ENCODE measurements around the gene CXCL16.
"Not testable (repeated sequence)": the region's sequence is repeated elsewhere in the genome, so short reads cannot be mapped to it uniquely, and the experiment has no call there.

CXCL16 gene

DNA sequence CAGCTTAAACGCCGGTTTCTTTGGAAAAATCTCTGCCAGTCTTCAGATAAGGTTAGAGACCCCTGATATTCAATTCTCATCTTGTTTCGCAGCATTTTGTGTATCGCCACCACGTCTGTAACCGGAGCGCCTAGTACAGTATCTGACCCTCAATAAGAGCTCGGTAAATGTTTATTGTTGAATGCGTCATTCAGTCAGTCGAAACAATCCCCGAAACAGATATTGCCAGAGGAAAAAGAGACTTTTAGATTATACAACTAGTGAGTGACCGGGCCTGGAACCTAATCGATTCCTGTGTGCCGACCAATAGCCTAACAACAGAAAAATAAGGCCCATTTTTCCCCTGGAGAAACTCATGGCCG, 36.4 kb downstream of the CXCL16 start:
- H3K4me1 ChIP-seq (ENCODE audit: control insufficient read depth, insufficient read depth, low read length): peaks cover 12% of the 10 kb centered on the region
- no peaks in the 10 kb centered on the region for H3K27me3 ChIP-seq (ENCODE audit: control insufficient read depth, insufficient read depth, low read length, poor library complexity, severe bottlenecking)
- no peak overlapping the region for H3K27ac ChIP-seq (ENCODE audit: insufficient read depth, low read depth, low read length, poor library complexity, severe bottlenecking)
- no peaks in the 10 kb centered on the region for H3K9me3 ChIP-seq (ENCODE audit: control insufficient read depth, low read length)
- peak overlapping the region; percentile 92 for H3K4me3 ChIP-seq (ENCODE audit: insufficient read depth, low read depth, low read length)
- 5 to 7% methylated on average over 15 of the region's 15 CpGs for WGBS, 2 experiments
- H3K36me3 ChIP-seq (ENCODE audit: control insufficient read depth, insufficient read depth, low read length): no peaks in the 10 kb centered on the region

DNA sequence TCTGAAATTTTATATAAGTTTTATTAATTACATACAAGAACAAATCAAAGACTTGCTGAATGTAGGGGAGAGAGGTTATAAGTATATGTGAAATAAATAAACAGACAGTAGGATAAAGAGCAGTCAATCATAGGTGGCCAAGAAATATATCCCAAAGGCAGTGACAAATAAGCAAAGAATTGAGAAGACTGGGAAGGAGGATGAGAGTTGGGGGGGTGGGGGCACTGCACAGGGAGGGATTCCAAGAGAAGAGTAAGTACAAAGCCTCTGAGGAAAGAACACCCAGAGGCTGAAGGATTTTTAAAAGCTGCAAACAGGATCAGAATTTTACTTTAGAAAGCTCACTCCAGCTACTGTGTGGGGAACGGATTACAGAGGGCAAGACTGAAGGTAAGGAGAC, 38.6 kb downstream of the CXCL16 start:
- peaks cover under 1% of the 10 kb centered on the region for H3K36me3 ChIP-seq (ENCODE audit: control insufficient read depth, insufficient read depth, low read length)
- no peak overlapping the region for H3K27ac ChIP-seq (ENCODE audit: insufficient read depth, low read depth, low read length, poor library complexity, severe bottlenecking)
- no peak overlapping the region for H3K4me3 ChIP-seq (ENCODE audit: insufficient read depth, low read depth, low read length)
- H3K4me1 ChIP-seq (ENCODE audit: control insufficient read depth, insufficient read depth, low read length): peaks cover 12% of the 10 kb centered on the region
- no peaks in the 10 kb centered on the region for H3K27me3 ChIP-seq (ENCODE audit: control insufficient read depth, insufficient read depth, low read length, poor library complexity, severe bottlenecking)
- H3K9me3 ChIP-seq (ENCODE audit: control insufficient read depth, low read length): no peaks in the 10 kb centered on the region
- 94 to 97% methylated on average over 1 of the region's 1 CpG for WGBS, 2 experiments

DNA sequence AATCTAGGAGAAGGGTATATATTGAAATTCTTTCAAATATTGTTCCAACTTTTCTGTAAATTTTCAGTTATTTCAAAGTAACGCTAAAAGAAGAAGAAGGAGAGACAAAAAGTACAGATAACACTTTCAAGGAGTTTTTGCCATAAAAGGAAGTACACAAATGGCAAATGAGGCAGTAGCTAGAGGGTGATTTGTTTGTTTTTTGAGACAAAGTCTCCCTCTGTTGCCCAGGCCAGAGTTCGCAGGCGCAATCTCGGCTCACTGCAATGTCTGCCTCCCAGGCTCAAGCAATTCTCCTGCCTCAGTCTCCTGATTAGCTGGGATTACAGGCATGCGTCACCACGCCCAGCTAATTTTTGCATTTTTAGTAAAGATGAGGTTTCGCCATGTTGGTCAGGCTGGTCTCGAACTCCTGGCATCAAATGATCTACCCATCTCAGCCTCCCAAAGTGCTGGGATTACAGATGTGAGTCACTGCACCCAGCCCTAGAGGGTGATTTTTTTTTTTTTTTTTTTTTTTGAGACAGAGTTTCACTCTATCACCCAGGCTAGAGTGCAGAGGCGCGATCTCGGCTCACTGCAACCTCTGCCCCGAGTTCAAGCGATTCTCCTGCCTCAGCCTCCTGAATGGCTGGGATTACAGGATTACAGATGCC, 40.2 kb downstream of the CXCL16 start:
- not testable (repeated sequence) for H3K9me3 ChIP-seq (ENCODE audit: control insufficient read depth, low read length); H3K27me3 ChIP-seq (ENCODE audit: control insufficient read depth, insufficient read depth, low read length, poor library complexity, severe bottlenecking); H3K27ac ChIP-seq (ENCODE audit: insufficient read depth, low read depth, low read length, poor library complexity, severe bottlenecking); H3K36me3 ChIP-seq (ENCODE audit: control insufficient read depth, insufficient read depth, low read length); H3K4me3 ChIP-seq (ENCODE audit: insufficient read depth, low read depth, low read length)
- H3K4me1 ChIP-seq (ENCODE audit: control insufficient read depth, insufficient read depth, low read length): peaks cover 12% of the 10 kb centered on the region
- 88 to 89% methylated on average over 13 of the region's 13 CpGs for WGBS, 2 experiments

DNA sequence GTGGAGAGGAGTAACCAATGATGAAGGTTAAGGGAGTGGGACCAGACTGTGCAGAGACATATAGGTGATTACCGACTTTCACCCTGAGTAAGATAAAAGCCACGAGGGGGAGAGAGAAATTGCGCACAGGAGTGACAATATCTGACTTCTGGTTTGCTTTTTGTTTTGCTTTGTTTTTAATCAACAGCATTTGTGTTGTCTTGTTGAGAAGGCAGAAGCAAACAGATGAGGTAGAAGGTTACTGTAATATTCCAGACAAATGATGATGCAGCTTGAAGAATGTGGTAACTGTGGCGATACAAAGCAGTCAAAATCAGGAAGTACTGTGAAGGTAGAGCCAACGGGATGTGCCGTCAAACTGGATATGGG, 43.3 kb downstream of the CXCL16 start:
- Histone ChIP-seq H3K36me3 (ENCODE audit: control insufficient read depth, insufficient read depth, low read length) (peaks cover 4% of the 10 kb centered on the region), H3K27me3 (ENCODE audit: control insufficient read depth, insufficient read depth, low read length, poor library complexity, severe bottlenecking) (no peaks in the 10 kb centered on the region), H3K9me3 (ENCODE audit: control insufficient read depth, low read length) (no peaks in the 10 kb centered on the region), H3K27ac (ENCODE audit: insufficient read depth, low read depth, low read length, poor library complexity, severe bottlenecking) (no peak overlapping the region), H3K4me1 (ENCODE audit: control insufficient read depth, insufficient read depth, low read length) (no peaks in the 10 kb centered on the region), H3K4me3 (ENCODE audit: insufficient read depth, low read depth, low read length) (no peak overlapping the region)
- 96 to 97% methylated on average over 6 of the region's 6 CpGs for WGBS, 2 experiments

DNA sequence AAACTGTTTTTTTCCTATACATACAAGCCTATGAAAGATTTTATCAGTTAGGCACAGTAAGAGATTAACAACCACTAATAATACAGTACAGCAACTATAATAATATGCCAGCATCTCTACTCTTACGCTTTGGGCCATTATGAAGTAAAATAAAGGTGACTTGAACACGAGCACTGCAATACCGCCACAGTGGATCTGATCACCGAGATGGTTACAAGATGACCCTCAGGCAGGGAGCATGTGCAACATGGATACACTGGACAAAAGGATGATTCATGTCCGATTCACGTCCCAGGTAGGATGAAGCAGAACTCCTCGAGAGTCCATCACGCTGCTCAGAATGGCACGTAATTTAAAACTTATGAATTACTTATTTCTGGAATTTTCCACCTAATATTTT, 46.3 kb downstream of the CXCL16 start:
- peaks cover 14% of the 10 kb centered on the region for H3K36me3 ChIP-seq (ENCODE audit: control insufficient read depth, insufficient read depth, low read length)
- no peaks in the 10 kb centered on the region for H3K9me3 ChIP-seq (ENCODE audit: control insufficient read depth, low read length)
- no peak overlapping the region for H3K4me3 ChIP-seq (ENCODE audit: insufficient read depth, low read depth, low read length)
- 85 to 86% methylated on average over 9 of the region's 9 CpGs for WGBS, 2 experiments
- no peaks in the 10 kb centered on the region for H3K27me3 ChIP-seq (ENCODE audit: control insufficient read depth, insufficient read depth, low read length, poor library complexity, severe bottlenecking)
- H3K4me1 ChIP-seq (ENCODE audit: control insufficient read depth, insufficient read depth, low read length): no peaks in the 10 kb centered on the region
- no peak overlapping the region for H3K27ac ChIP-seq (ENCODE audit: insufficient read depth, low read depth, low read length, poor library complexity, severe bottlenecking)

DNA sequence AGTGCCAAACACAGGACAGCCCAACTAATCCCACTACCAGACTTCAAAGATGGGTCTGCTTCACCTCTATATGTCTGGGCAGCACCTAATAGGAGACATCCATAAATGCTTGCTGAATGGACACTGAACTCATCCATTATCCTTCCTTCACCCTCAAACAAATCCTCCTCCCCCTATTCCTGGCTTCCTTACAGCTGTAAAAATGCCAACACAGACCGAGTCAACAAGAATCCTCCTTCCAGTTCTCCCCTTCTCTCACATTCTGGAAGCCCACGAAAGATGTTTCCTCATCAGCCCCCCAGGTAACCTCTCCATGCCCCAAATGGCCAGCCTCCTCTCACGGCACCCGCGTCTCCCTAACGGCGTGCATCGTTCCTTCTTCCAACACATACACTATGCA, 48.0 kb downstream of the CXCL16 start:
- H3K27me3 ChIP-seq (ENCODE audit: control insufficient read depth, insufficient read depth, low read length, poor library complexity, severe bottlenecking): no peaks in the 10 kb centered on the region
- H3K4me3 ChIP-seq (ENCODE audit: insufficient read depth, low read depth, low read length): no peak overlapping the region
- no peaks in the 10 kb centered on the region for H3K4me1 ChIP-seq (ENCODE audit: control insufficient read depth, insufficient read depth, low read length)
- H3K9me3 ChIP-seq (ENCODE audit: control insufficient read depth, low read length): no peaks in the 10 kb centered on the region
- peaks cover 16% of the 10 kb centered on the region for H3K36me3 ChIP-seq (ENCODE audit: control insufficient read depth, insufficient read depth, low read length)
- WGBS, 2 experiments: 87 to 96% methylated on average over 5 to 8 of the region's 8 CpGs
- no peak overlapping the region for H3K27ac ChIP-seq (ENCODE audit: insufficient read depth, low read depth, low read length, poor library complexity, severe bottlenecking)

DNA sequence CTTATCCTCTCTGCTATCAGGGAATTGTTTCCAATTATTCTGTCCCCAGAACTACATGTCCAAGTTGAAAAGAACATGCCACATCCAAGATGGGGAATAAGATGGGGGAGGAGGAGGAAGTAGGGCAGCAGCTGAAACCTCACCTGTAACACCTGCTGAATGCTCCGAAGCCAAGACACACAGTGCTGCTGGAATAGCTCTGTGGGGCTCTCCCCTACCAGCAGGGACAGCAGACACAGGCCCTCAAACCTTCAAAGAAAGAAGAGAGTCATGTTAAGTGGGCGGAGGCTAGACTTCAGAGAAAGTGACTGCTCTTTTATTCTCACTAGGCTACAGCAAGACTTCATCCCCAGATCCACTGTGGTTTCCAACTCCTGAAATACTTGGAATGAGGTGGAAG, 49.0 kb downstream of the CXCL16 start:
- Histone ChIP-seq H3K4me1 (ENCODE audit: control insufficient read depth, insufficient read depth, low read length) (no peaks in the 10 kb centered on the region), H3K9me3 (ENCODE audit: control insufficient read depth, low read length) (no peaks in the 10 kb centered on the region), H3K27me3 (ENCODE audit: control insufficient read depth, insufficient read depth, low read length, poor library complexity, severe bottlenecking) (no peaks in the 10 kb centered on the region), H3K4me3 (ENCODE audit: insufficient read depth, low read depth, low read length) (no peak overlapping the region), H3K27ac (ENCODE audit: insufficient read depth, low read depth, low read length, poor library complexity, severe bottlenecking) (no peak overlapping the region), H3K36me3 (ENCODE audit: control insufficient read depth, insufficient read depth, low read length) (peaks cover 17% of the 10 kb centered on the region)
- 92 to 100% methylated on average over 2 of the region's 2 CpGs for WGBS, 2 experiments

DNA sequence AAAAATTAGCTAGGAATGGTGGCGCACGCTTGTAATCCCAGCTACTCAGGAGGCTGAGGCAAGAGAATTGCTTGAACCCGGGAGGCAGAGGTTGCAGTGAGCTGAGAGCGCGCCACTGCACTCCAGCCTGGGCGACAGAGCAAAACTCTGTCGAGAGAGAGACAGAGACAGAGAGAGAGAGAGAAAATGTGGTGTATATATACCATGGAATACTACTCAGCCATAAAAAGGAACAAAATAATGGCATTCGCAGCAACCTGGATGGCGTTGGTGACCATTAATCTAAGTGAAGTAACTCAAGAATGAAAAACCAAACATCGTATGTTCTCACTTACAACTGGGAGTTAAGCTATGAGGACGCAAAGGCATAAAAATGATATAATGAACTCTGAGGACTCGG, 49.9 kb downstream of the CXCL16 start:
- 87% methylated on average over 12 of the region's 12 CpGs for WGBS, 2 experiments
- H3K4me3 ChIP-seq (ENCODE audit: insufficient read depth, low read depth, low read length); H3K27ac ChIP-seq (ENCODE audit: insufficient read depth, low read depth, low read length, poor library complexity, severe bottlenecking); H3K4me1 ChIP-seq (ENCODE audit: control insufficient read depth, insufficient read depth, low read length); H3K27me3 ChIP-seq (ENCODE audit: control insufficient read depth, insufficient read depth, low read length, poor library complexity, severe bottlenecking); H3K9me3 ChIP-seq (ENCODE audit: control insufficient read depth, low read length): not testable (repeated sequence)
- H3K36me3 ChIP-seq (ENCODE audit: control insufficient read depth, insufficient read depth, low read length): peaks cover 17% of the 10 kb centered on the region

DNA sequence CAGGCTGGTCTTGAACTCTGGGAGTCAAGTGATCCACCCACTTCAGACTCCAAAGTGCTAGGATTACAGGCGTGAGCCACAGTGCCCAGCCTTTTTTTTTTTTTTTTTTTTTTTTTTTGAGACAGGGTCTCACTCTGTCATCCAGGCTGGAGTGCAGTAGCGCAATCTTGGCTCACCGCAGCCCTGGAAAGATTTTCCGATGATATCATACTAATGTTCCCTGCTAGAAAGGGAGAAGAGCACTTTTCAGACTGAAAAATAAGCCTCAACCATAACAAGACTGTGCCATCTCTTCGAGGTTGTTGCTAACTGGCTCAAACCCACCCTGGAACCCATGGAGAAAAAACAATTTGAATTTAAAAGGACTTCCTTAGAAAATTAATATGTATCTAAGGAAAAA, 56.0 kb downstream of the CXCL16 start:
- not testable (repeated sequence) for H3K4me1 ChIP-seq (ENCODE audit: control insufficient read depth, insufficient read depth, low read length); H3K27me3 ChIP-seq (ENCODE audit: control insufficient read depth, insufficient read depth, low read length, poor library complexity, severe bottlenecking); H3K9me3 ChIP-seq (ENCODE audit: control insufficient read depth, low read length); H3K4me3 ChIP-seq (ENCODE audit: insufficient read depth, low read depth, low read length); H3K27ac ChIP-seq (ENCODE audit: insufficient read depth, low read depth, low read length, poor library complexity, severe bottlenecking)
- 95 to 97% methylated on average over 5 of the region's 5 CpGs for WGBS, 2 experiments
- H3K36me3 ChIP-seq (ENCODE audit: control insufficient read depth, insufficient read depth, low read length): peaks cover 32% of the 10 kb centered on the region

Data from ectodermal cell (in vitro differentiated cells).